Occipital lobe (tissue), 2 donors: ENCODE results near the gene ANKFN1. TPM values are rescaled to one million over a fixed set of nuclear protein-coding genes. Genes with fewer than 3 reads are reported as not detected.

Experiments
- small RNA-seq: library from RNA; depleted of rRNA; stranded (forward); fragments of <200 nt; gene quantifications from one replicate; pipeline ENCODE3, GENCODE V24; 2014
- total RNA-seq: library from RNA; depleted of rRNA; stranded (reverse); fragments of >200 nt; gene quantifications from one replicate; pipeline ENCODE4 v1.2.3, GENCODE V29; 2014

ANKFN1 gene
- total RNA-seq, 1 donor from 2014 or later: 4.4 TPM

Small RNA genes lying within 50 kb of the gene (small RNA-seq; reads per million reads assigned to genes)
- not detected for gene AC006600.1
